ENCODE data around the gene KRT6C.

Gene KRT6C

DNA sequence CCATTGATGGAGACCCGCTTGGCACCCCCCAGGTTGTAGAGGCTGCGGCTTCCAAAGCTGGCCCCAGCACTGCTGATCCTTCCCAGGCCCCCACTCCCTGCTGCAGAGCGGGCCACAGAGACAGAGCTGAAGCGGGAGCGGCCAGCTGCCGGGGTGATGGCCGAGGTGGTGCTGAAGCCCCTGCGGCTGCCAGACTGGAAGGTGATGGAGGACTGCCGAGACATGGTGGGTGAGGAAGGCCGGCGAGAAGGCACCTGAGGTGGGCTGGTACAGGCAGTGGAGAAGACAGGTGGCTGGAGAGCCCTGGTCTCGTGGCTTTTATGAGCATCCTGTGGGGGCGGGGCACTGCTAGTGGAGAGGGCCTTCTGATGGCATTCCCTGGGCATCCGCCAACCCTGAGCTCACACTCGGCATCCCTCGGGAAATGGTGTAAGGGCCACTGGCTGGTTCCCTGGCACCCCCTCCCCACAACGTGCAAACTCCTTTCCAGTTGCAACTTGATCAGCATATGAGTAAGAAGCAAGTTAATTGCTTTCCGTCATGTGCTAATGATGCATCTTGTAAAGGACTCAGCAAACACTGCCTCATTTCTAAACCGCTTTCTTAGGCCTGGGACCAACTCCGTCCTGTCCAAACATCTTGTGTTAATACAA, 39.4 kb downstream of the KRT6C start, which contains the start of gene KRT75:
Gene KRT75, minus strand, starts transcription at position 291 of the 653 bp plus-strand sequence. Its CDS starts 67 bp downstream, at position 224.
- ChIA-PET CTCF (no interaction called here), POLR2A (no interaction called here)
- no peak for TF ChIP-seq HDGF (IDR thresholded peaks at IDR 0.05; ENCODE audit: borderline replicate concordance)
- TF ChIP-seq, protein P1, sequence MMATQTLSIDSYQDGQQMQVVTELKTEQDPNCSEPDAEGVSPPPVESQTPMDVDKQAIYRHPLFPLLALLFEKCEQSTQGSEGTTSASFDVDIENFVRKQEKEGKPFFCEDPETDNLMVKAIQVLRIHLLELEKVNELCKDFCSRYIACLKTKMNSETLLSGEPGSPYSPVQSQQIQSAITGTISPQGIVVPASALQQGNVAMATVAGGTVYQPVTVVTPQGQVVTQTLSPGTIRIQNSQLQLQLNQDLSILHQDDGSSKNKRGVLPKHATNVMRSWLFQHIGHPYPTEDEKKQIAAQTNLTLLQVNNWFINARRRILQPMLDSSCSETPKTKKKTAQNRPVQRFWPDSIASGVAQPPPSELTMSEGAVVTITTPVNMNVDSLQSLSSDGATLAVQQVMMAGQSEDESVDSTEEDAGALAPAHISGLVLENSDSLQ (IDR thresholded peaks at IDR 0.05), result no peak
- no peak for TF ChIP-seq CTBP1 (IDR thresholded peaks at IDR 0.05; ENCODE audit: borderline replicate concordance)
- no peak for TF ChIP-seq ARNT (IDR thresholded peaks at IDR 0.05)
- no peak for TF ChIP-seq FOXM1 (IDR thresholded peaks at IDR 0.05; ENCODE audit: borderline replicate concordance)
- no peak for TF ChIP-seq FOXK2 (IDR thresholded peaks at IDR 0.05)
- TF ChIP-seq ZNF384 (IDR thresholded peaks at IDR 0.05), result no peak
- TF ChIP-seq LEF1 (IDR thresholded peaks at IDR 0.05; ENCODE audit: borderline replicate concordance), result no peak
- TF ChIP-seq TARDBP (IDR thresholded peaks at IDR 0.05), result no peak
- no peak for TF ChIP-seq SP1 (IDR thresholded peaks at IDR 0.05)
- TF ChIP-seq FOXA1 (IDR thresholded peaks at IDR 0.05), result no peak
- no peak for TF ChIP-seq NFRKB (IDR thresholded peaks at IDR 0.05)
- TF ChIP-seq BHLHE40 (IDR thresholded peaks at IDR 0.05; ENCODE audit: borderline replicate concordance), result no peak
- TF ChIP-seq ELF4 (IDR thresholded peaks at IDR 0.05), result no peak
- TF ChIP-seq L3MBTL2 (conservative IDR thresholded peaks at IDR 0.05), result no peak
- no peak for TF ChIP-seq SUZ12 (IDR thresholded peaks at IDR 0.05)
- DNase-seq (ENCODE audit: extremely low spot score), result no peak

DNA sequence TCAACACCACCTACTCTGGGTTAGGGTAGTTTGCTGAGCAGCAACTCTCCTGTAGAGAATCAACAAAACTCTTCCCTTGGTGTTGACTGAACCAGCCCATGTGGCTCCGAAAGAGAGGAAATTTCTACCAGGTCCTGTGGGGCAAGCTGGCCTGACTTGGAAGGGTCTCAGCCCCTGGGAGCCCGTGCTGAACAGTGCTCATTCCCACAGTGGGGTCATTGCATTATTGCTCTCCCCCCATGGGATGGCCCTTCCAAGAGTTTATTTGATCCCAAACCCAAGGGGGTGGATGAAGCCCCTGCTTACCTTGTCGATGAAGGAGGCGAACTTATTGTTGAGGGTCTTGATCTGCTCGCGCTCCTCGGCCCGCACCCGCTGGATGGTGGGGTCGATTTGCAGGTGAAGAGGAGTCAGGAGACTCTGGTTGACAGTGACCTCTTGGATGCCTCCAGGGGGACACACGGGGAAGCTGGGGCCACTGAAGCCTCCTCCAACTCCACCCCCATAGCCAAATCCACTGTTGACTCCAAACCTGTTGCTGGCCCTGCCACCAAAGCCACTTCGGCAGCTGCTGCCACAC, 40.0 kb downstream of the KRT6C start:
- POLR2A ChIA-PET, result no interaction called here
- TF ChIP-seq SP1 (IDR thresholded peaks at IDR 0.05), result no peak
- TF ChIP-seq FOXA1 (IDR thresholded peaks at IDR 0.05), result no peak
- TF ChIP-seq, protein P1 (IDR thresholded peaks at IDR 0.05), result no peak
- no peak for TF ChIP-seq ARNT (IDR thresholded peaks at IDR 0.05)
- no peak for TF ChIP-seq FOXK2 (IDR thresholded peaks at IDR 0.05)
- TF ChIP-seq FOXM1 (IDR thresholded peaks at IDR 0.05; ENCODE audit: borderline replicate concordance), result no peak
- TF ChIP-seq LEF1 (IDR thresholded peaks at IDR 0.05; ENCODE audit: borderline replicate concordance), result no peak
- TF ChIP-seq NFRKB (IDR thresholded peaks at IDR 0.05), result no peak
- no peak for TF ChIP-seq SUZ12 (IDR thresholded peaks at IDR 0.05)
- no peak for TF ChIP-seq HDGF (IDR thresholded peaks at IDR 0.05; ENCODE audit: borderline replicate concordance)
- no peak for TF ChIP-seq ZNF384 (IDR thresholded peaks at IDR 0.05)
- DNase-seq (ENCODE audit: extremely low spot score), result no peak
- CTCF ChIA-PET, result no interaction called here

- DNase-seq (ENCODE audit: extremely low spot score), result no peak
- ChIA-PET CTCF (no interaction called here), POLR2A (no interaction called here)
- TF ChIP-seq ELF4 (IDR thresholded peaks at IDR 0.05) (no peak), FOXK2 (IDR thresholded peaks at IDR 0.05) (no peak), ARNT (IDR thresholded peaks at IDR 0.05) (no peak), ZNF384 (IDR thresholded peaks at IDR 0.05) (no peak), CTBP1 (IDR thresholded peaks at IDR 0.05; ENCODE audit: borderline replicate concordance) (no peak), BHLHE40 (IDR thresholded peaks at IDR 0.05; ENCODE audit: borderline replicate concordance) (no peak)
Measured at GRCh38 chr12:52432559-52433207, 40.9 kb downstream of the KRT6C start.

DNA sequence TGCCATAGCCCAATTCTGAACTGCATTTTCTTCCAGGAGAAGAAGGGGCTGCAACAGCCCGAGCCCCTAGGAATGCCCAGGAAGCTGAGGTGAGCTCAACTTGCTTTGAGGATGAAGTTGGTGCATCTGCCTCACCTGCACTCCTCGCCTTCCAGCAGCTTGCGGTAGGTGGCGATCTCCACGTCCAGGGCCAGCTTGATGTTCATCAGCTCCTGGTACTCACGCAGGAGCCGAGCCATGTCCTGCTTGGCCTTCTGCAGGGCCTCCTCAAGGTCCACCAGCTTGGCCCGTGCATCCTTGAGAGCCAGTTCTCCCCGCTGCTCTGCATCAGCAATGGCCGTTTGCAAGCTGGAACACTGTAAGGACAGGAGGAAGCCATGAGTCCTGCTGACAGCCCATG, 45.5 kb downstream of the KRT6C start:
- ChIA-PET POLR2A (no interaction called here), CTCF (no interaction called here)
- no peak for TF ChIP-seq NFRKB (IDR thresholded peaks at IDR 0.05)
- no peak for TF ChIP-seq ELF4 (IDR thresholded peaks at IDR 0.05)
- TF ChIP-seq, protein P1 (IDR thresholded peaks at IDR 0.05), result no peak
- no peak for TF ChIP-seq FOXA1 (IDR thresholded peaks at IDR 0.05)
- TF ChIP-seq SP1 (IDR thresholded peaks at IDR 0.05), result no peak
- TF ChIP-seq SUZ12 (IDR thresholded peaks at IDR 0.05), result no peak
- no peak for TF ChIP-seq ARNT (IDR thresholded peaks at IDR 0.05)
- no peak for TF ChIP-seq HDGF (IDR thresholded peaks at IDR 0.05; ENCODE audit: borderline replicate concordance)
- TF ChIP-seq FOXM1 (IDR thresholded peaks at IDR 0.05; ENCODE audit: borderline replicate concordance), result no peak
- no peak for DNase-seq (ENCODE audit: extremely low spot score)

- ChIA-PET POLR2A (no interaction called here), CTCF (interaction anchor here (0.5 kb wide), 1 partner anchor 194 kb away, joined by 5 read pairs; no protein-coding TSS in a partner anchor)
- DNase-seq (ENCODE audit: extremely low spot score), result no peak
- TF ChIP-seq, protein P1 (IDR thresholded peaks at IDR 0.05), result no peak
Measured at GRCh38 chr12:52427083-52427482, 46.5 kb downstream of the KRT6C start.

DNA sequence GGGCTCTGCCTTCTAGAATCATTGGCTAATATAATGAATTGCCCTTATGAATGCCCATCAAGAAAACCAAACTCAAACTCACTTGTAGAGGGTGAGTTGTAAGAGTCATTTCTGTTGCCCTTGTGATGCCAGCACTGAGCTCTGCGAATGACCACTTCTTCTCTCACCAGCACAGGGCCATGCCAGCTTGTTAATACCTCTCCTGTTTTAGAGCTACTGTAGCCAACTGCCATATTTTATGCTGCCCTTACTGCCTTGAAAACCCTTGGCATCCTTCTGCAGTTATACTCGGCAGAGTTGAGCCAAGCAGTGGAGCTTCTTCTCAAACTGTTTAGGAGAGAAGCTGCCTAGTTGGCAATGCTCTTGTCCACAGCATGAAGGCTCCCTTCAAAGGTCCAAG, 47.6 kb downstream of the KRT6C start:
- CTCF ChIA-PET, result no interaction called here
- POLR2A ChIA-PET, result no interaction called here
- DNase-seq (ENCODE audit: extremely low spot score), result no peak
- no peak for TF ChIP-seq TARDBP (IDR thresholded peaks at IDR 0.05)
- no peak for TF ChIP-seq ELF4 (IDR thresholded peaks at IDR 0.05)
- no peak for TF ChIP-seq HDGF (IDR thresholded peaks at IDR 0.05; ENCODE audit: borderline replicate concordance)
